ENCODE results near the gene CYP24A1.
"Not testable (repeated sequence)": the region's sequence is repeated elsewhere in the genome, so short reads cannot be mapped to it uniquely, and the experiment has no call there.

CYP24A1 gene

GRCh38 chr20:54133434-54134427, 40.1 kb downstream of the CYP24A1 start:
- no peak for DNase-seq (ENCODE audit: low spot score)

GRCh38 chr20:54132612-54133433, 41.0 kb downstream of the CYP24A1 start:
- peak; percentile 78 for DNase-seq (ENCODE audit: low spot score)

GRCh38 chr20:54131675-54132611, 41.8 kb downstream of the CYP24A1 start:
- DNase-seq (ENCODE audit: low spot score): no peak

- not testable (repeated sequence) for DNase-seq (ENCODE audit: low spot score)
Observed at GRCh38 chr20:54131125-54131524, 42.7 kb downstream of the CYP24A1 start.

- DNase-seq (ENCODE audit: low spot score): no peak
Observed at GRCh38 chr20:54129350-54129749, 44.4 kb downstream of the CYP24A1 start.

- no peak for DNase-seq (ENCODE audit: low spot score)
Observed at GRCh38 chr20:54127855-54128574, 45.8 kb downstream of the CYP24A1 start.

- DNase-seq (ENCODE audit: low spot score): no peak
Observed at GRCh38 chr20:54126806-54127655, 46.8 kb downstream of the CYP24A1 start.

GRCh38 chr20:54126328-54126727, 47.5 kb downstream of the CYP24A1 start:
- not testable (repeated sequence) for DNase-seq (ENCODE audit: low spot score)

- DNase-seq (ENCODE audit: low spot score): peak; percentile 72
Observed at GRCh38 chr20:54123587-54124180, 50.1 kb downstream of the CYP24A1 start.

GRCh38 chr20:54122681-54123586, 50.9 kb downstream of the CYP24A1 start:
- DNase-seq (ENCODE audit: low spot score): no peak

- peak; percentile 27 for DNase-seq (ENCODE audit: low spot score)
Observed at GRCh38 chr20:54122189-54122588, 51.6 kb downstream of the CYP24A1 start.

GRCh38 chr20:54119744-54120143, 54.0 kb downstream of the CYP24A1 start:
- no peak for DNase-seq (ENCODE audit: low spot score)

GRCh38 chr20:54118220-54119001, 55.4 kb downstream of the CYP24A1 start:
- DNase-seq (ENCODE audit: low spot score): no peak

GRCh38 chr20:54116550-54117235, 57.1 kb downstream of the CYP24A1 start:
- DNase-seq (ENCODE audit: low spot score): no peak

GRCh38 chr20:54115172-54115854, 58.5 kb downstream of the CYP24A1 start:
- DNase-seq (ENCODE audit: low spot score): peak; percentile 20

- DNase-seq (ENCODE audit: low spot score): no peak
Observed at GRCh38 chr20:54114109-54114508, 59.7 kb downstream of the CYP24A1 start.

Data from GM03348 (cell line).